ENCODE results near the gene MSI2. TPM values are rescaled to one million over a fixed set of nuclear protein-coding genes. Genes with fewer than 3 reads are reported as not detected.

MSI2 gene
- total and polyA plus RNA-seq, 9 of the 15 experiments (the other 6 are each of a cell fraction or from before 2014, with no cell fraction given) = 4.6 to 61.8 (median 42.4) TPM

DNA sequence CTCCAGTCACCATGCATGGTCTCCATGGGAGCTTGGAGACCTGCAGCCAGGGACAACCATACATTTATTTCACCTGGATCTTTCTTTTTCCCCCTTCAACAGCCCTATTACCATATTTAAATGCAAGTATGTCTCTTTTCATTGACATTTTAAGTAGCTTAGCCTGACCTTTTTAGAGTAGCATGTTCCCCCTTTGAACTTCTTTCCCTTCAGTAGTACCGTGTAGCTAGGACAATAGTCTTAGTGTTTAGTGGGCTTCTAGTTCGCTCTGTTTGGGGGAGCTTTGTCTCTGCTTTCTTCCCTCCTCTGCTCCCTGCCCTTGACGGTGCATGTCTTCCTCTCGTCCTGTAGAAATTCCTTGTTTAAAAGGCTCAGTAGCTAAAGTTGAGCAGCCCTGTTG, 394.2 kb downstream of the MSI2 start (continued):
- TF ChIP-seq NFIX (CRISPR knock-in tag; IDR thresholded peaks at IDR 0.05; ENCODE audit: low read depth) = no peak
- TF ChIP-seq, protein P1, sequence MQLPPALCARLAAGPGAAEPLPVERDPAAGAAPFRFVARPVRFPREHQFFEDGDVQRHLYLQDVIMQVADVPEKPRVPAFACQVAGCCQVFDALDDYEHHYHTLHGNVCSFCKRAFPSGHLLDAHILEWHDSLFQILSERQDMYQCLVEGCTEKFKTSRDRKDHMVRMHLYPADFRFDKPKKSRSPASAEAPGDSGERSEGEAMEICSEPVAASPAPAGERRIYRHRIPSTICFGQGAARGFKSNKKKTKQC (CRISPR knock-in tag; IDR thresholded peaks at IDR 0.05) = no peak
- TF ChIP-seq ZNF217 (CRISPR knock-in tag; IDR thresholded peaks at IDR 0.05) = no peak

DNA sequence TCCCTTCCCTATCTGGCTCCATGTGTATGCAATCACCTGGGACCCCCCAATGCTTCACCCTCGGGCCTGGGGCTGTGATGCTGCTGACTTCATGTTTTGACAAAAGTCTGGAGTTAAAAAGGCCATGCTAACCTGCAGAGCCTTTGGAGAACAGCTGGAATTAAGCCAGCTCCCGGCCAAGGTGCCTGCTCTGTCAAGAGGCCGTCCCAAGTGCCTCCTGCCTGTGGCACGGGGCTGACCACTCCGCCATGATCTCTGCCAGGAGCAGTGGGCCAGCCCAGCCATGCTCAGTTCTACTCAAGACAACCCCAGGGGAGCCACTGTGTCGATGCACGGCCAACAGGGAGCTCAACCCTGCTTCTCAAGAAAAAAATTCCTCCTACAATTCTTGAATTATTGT, 395.1 kb downstream of the MSI2 start:
- Histone ChIP-seq H3K9me1 (ENCODE audit: control insufficient read depth, insufficient read depth, low read length) (no peaks in the 10 kb centered on the region), H3K4me2 (ENCODE audit: insufficient read depth, low read length) (no peak overlapping the region), H3K79me2 (ENCODE audit: control insufficient read depth, insufficient read depth, low read length) (no peaks in the 10 kb centered on the region), H3K4me3 (no peak overlapping the region), H3K27me3 (ENCODE audit: control insufficient read depth in 2 of 2, insufficient read depth in 2 of 2, low read length in 2 of 2) (no peaks in the 10 kb centered on the region), H4K20me1 (replicated peaks; ENCODE audit: control insufficient read depth, insufficient read depth, low read length) (no peaks in the 10 kb centered on the region; the same call in 1 of the 2 replicates), H3K36me3 (ENCODE audit: control insufficient read depth, insufficient read depth, low read length) (no peaks in the 10 kb centered on the region), H3K27ac (ENCODE audit: extremely low read depth, low read depth, low read length) (no peak overlapping the region), H3K9me3 (replicated peaks; ENCODE audit: control insufficient read depth, insufficient read depth, low read depth, low read length) (no peaks in the 10 kb centered on the region), H2AFZ (ENCODE audit: low read depth, low read length) (no peak overlapping the region), H3K4me1 (replicated peaks in 1 of 2; ENCODE audit: control insufficient read depth in 2 of 2, insufficient read depth in 2 of 2, low read length in 2 of 2) (no peaks in the 10 kb centered on the region), H3K9ac (ENCODE audit: insufficient read depth in 1 of 2, low read depth in 2 of 2, low read length in 2 of 2) (no peak overlapping the region)
- no peak for DNase-seq (ENCODE audit: extremely low read depth in 1 of 4, low spot score in 3 of 4)
- ChIA-PET POLR2A (no interaction called here), CTCF (ENCODE audit: low intra/inter-chr PET ratio) (no interaction called here)
- ATAC-seq = no peak
- WGBS (ENCODE audit: insufficient coverage, low coverage, missing lambda C conversion rate) = 75% methylated on average over 7 of the region's 7 CpGs
- no TSS peak for BruUV-seq (replicated peaks)
- intact Hi-C loops (cut with micrococcal nuclease) (no loop called here), in situ Hi-C loops (cut with MboI) (no loop called here)
- FAIRE-seq = no peak
- no peak for TF ChIP-seq ZNF436 (CRISPR knock-in tag; IDR thresholded peaks at IDR 0.05)
- no peak for TF ChIP-seq HMGN3 (IDR thresholded peaks at IDR 0.05; ENCODE audit: borderline replicate concordance, extremely low read depth, insufficient read length, low read depth, low read length)
- TF ChIP-seq, protein P2, sequence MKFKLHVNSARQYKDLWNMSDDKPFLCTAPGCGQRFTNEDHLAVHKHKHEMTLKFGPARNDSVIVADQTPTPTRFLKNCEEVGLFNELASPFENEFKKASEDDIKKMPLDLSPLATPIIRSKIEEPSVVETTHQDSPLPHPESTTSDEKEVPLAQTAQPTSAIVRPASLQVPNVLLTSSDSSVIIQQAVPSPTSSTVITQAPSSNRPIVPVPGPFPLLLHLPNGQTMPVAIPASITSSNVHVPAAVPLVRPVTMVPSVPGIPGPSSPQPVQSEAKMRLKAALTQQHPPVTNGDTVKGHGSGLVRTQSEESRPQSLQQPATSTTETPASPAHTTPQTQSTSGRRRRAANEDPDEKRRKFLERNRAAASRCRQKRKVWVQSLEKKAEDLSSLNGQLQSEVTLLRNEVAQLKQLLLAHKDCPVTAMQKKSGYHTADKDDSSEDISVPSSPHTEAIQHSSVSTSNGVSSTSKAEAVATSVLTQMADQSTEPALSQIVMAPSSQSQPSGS (CRISPR knock-in tag; IDR thresholded peaks at IDR 0.05) = no peak
- no peak for TF ChIP-seq DPF2 (IDR thresholded peaks at IDR 0.05)
- no peak for TF ChIP-seq DIDO1 (tag; IDR thresholded peaks at IDR 0.05; ENCODE audit: low read depth)
- TF ChIP-seq CBX5 (IDR thresholded peaks at IDR 0.05; ENCODE audit: borderline replicate concordance, low read depth) = no peak
- no peak for TF ChIP-seq ELF4 (CRISPR knock-in tag; IDR thresholded peaks at IDR 0.05)
- TF ChIP-seq, protein P3, sequence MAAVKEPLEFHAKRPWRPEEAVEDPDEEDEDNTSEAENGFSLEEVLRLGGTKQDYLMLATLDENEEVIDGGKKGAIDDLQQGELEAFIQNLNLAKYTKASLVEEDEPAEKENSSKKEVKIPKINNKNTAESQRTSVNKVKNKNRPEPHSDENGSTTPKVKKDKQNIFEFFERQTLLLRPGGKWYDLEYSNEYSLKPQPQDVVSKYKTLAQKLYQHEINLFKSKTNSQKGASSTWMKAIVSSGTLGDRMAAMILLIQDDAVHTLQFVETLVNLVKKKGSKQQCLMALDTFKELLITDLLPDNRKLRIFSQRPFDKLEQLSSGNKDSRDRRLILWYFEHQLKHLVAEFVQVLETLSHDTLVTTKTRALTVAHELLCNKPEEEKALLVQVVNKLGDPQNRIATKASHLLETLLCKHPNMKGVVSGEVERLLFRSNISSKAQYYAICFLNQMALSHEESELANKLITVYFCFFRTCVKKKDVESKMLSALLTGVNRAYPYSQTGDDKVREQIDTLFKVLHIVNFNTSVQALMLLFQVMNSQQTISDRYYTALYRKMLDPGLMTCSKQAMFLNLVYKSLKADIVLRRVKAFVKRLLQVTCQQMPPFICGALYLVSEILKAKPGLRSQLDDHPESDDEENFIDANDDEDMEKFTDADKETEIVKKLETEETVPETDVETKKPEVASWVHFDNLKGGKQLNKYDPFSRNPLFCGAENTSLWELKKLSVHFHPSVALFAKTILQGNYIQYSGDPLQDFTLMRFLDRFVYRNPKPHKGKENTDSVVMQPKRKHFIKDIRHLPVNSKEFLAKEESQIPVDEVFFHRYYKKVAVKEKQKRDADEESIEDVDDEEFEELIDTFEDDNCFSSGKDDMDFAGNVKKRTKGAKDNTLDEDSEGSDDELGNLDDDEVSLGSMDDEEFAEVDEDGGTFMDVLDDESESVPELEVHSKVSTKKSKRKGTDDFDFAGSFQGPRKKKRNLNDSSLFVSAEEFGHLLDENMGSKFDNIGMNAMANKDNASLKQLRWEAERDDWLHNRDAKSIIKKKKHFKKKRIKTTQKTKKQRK (IDR thresholded peaks at IDR 0.05; ENCODE audit: borderline replicate concordance, low read depth, low read length) = no peak
- no peak for TF ChIP-seq TBL1XR1 (IDR thresholded peaks at IDR 0.05; ENCODE audit: low read length in 2 of 2)
- TF ChIP-seq CBX2 (IDR thresholded peaks at IDR 0.05; ENCODE audit: insufficient read depth, low read length, poor library complexity, severe bottlenecking) = no peak
- TF ChIP-seq NFE2 (IDR thresholded peaks at IDR 0.05; ENCODE audit: low read depth) = no peak
- TF ChIP-seq, protein P4, sequence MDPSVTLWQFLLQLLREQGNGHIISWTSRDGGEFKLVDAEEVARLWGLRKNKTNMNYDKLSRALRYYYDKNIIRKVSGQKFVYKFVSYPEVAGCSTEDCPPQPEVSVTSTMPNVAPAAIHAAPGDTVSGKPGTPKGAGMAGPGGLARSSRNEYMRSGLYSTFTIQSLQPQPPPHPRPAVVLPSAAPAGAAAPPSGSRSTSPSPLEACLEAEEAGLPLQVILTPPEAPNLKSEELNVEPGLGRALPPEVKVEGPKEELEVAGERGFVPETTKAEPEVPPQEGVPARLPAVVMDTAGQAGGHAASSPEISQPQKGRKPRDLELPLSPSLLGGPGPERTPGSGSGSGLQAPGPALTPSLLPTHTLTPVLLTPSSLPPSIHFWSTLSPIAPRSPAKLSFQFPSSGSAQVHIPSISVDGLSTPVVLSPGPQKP (CRISPR knock-in tag; IDR thresholded peaks at IDR 0.05) = no peak

All from K562 (cell line).